Mucosa of rectum (tissue), 2 donors: ENCODE data around the gene ENGASE.

Experiments
- H3K27ac ChIP-seq, 2 donors: one replicate each; pipeline ENCODE4 v1.7.0; 2013; ENCODE audit warnings: inconsistent platforms in 2 of 2, low read depth in 2 of 2, low read length in 2 of 2
- H3K27me3 ChIP-seq, 2 donors: one replicate each; pipeline ENCODE4 v1.7.0; 2013; ENCODE audit warnings: low read length in 2 of 2; ENCODE audit not compliant: control insufficient read depth in 2 of 2, insufficient read depth in 2 of 2
- H3K36me3 ChIP-seq, 2 donors: one replicate each; pipeline ENCODE4 v1.7.0; 2013; ENCODE audit warnings: low read length in 2 of 2; ENCODE audit not compliant: control insufficient read depth in 2 of 2, insufficient read depth in 2 of 2
- H3K4me1 ChIP-seq, 2 donors: one replicate each; pipeline ENCODE4 v1.7.0; 2013; ENCODE audit warnings: low read length in 2 of 2, mild to moderate bottlenecking in 1 of 2; ENCODE audit not compliant: control insufficient read depth in 2 of 2, insufficient read depth in 2 of 2
- H3K4me3 ChIP-seq, 2 donors: one replicate each; pipeline ENCODE4 v1.7.0; 2013; ENCODE audit warnings: low read length in 2 of 2
- H3K9ac ChIP-seq, 2 donors: one replicate each; pipeline ENCODE4 v1.7.0; 2013; ENCODE audit warnings: low read length in 2 of 2, low read depth in 1 of 2, mild to moderate bottlenecking in 1 of 2
- H3K9me3 ChIP-seq, 2 donors: one replicate each; pipeline ENCODE4 v1.7.0; 2013; ENCODE audit warnings: low read length in 2 of 2; ENCODE audit not compliant: control insufficient read depth in 2 of 2
- donor health status: healthy.
- donor health status: Normal muscosa, but diverticular disease.

ENGASE gene

GRCh38 chr17:79039886-79040285 is 34.7 kb upstream of the ENGASE start:
- Histone ChIP-seq H3K4me1 (peaks cover 3% of the 10 kb centered on the region in 2 donors), H3K9me3 (no peaks in the 10 kb centered on the region), H3K9ac (no peak overlapping the region), H3K4me3 (no peak overlapping the region), H3K36me3 (no peaks in the 10 kb centered on the region), H3K27ac (no peak overlapping the region), H3K27me3 (no peaks in the 10 kb centered on the region)

DNA sequence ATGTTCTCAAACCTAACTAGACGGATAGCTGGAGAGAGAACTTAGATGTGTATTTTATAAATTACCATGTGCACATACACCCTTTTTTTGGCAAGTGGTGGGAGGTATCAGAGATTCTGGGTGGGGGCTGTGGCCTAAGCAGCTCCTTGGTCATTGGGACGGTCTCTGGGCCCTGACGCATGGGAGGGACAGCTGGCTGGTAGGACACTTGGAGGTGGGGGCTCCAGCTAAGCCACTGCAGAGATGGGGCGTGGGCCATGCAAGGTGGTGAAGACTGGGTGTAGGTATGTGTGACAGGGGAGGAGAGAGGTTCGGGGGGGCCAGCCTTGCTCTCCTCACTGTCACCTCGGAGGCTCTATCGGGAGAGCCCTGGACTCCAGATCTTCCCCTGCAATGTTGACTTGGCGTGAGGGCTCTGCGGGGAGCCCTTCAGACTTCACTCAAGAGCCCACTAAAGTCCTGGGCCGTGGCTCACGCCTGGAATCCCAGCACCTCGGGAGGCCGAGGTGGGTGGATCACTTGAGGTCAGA is 33.5 kb upstream of the ENGASE start:
- Histone ChIP-seq H3K27ac (no peak overlapping the region), H3K9me3 (no peaks in the 10 kb centered on the region), H3K27me3 (no peaks in the 10 kb centered on the region), H3K4me3 (no peak overlapping the region), H3K36me3 (no peaks in the 10 kb centered on the region), H3K4me1 (peaks cover 3% of the 10 kb centered on the region in 2 donors), H3K9ac (no peak overlapping the region)

- H3K4me3 ChIP-seq = no peak overlapping the region
- no peaks in the 10 kb centered on the region for H3K9me3 ChIP-seq
- H3K9ac ChIP-seq = no peak overlapping the region
- no peaks in the 10 kb centered on the region for H3K27me3 ChIP-seq
- H3K4me1 ChIP-seq = peaks cover 0 to 3% of the 10 kb centered on the region in 2 donors
- no peaks in the 10 kb centered on the region for H3K36me3 ChIP-seq
- no peak overlapping the region for H3K27ac ChIP-seq
These were observed 32.8 kb upstream of the ENGASE start for GRCh38 chr17:79041723-79042420.

GRCh38 chr17:79042421-79043190 is 32.0 kb upstream of the ENGASE start:
- Histone ChIP-seq H3K27ac (no peak overlapping the region), H3K4me1 (peaks cover 0 to 3% of the 10 kb centered on the region in 2 donors), H3K9ac (no peak overlapping the region)

DNA sequence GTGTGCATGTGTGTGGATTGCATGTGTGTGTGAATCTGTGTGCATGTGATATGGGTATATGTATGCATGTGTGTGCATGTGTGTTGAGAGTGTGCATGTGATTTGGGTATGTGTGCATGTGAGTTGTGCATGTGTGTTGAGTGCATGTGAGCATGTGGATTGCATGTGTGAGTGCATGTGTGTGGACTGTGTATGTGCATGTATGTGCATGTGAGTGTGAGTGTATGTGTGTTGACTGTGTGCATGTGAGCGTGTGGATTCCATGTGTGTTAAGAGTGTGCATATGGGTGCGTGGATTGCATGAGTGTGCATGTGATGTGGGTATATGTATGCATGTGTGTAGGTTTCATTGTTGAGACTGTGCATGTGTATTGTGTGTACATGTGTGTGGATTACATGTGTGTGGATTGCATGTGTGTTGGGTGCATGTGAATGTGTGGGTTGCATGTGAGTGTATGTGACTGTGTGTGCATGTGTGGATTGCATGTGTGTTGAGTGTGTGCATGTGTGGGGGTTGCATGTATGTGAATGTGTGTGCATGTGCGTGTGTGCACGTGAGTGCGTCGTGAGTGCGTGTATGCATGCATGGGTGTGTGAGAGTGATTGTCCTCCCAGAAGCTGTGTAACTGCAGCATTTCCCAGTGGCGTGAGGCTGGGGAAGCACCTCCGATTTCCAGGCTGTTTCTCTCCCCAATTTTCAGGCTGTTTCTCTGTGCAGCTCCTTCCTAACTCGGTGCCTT is 31.3 kb upstream of the ENGASE start:
- Histone ChIP-seq H3K9ac (no peak overlapping the region), H3K27ac (no peak overlapping the region), H3K36me3 (no peaks in the 10 kb centered on the region), H3K9me3 (no peaks in the 10 kb centered on the region), H3K4me3 (no peak overlapping the region), H3K27me3 (no peaks in the 10 kb centered on the region), H3K4me1 (peaks cover 0 to 3% of the 10 kb centered on the region in 2 donors)

More at GRCh38 chr17:79042421-79043190, 32.0 kb upstream of the ENGASE start:
- Histone ChIP-seq H3K27me3 (no peaks in the 10 kb centered on the region), H3K36me3 (no peaks in the 10 kb centered on the region), H3K4me3 (no peak overlapping the region), H3K9me3 (no peaks in the 10 kb centered on the region)

GRCh38 chr17:79043931-79044320 is 30.7 kb upstream of the ENGASE start:
- peaks cover 0 to 3% of the 10 kb centered on the region in 2 donors for H3K4me1 ChIP-seq
- H3K27ac ChIP-seq = no peak overlapping the region
- H3K27me3 ChIP-seq = no peaks in the 10 kb centered on the region
- no peaks in the 10 kb centered on the region for H3K36me3 ChIP-seq
- no peaks in the 10 kb centered on the region for H3K9me3 ChIP-seq
- no peak overlapping the region for H3K9ac ChIP-seq
- no peak overlapping the region for H3K4me3 ChIP-seq

DNA sequence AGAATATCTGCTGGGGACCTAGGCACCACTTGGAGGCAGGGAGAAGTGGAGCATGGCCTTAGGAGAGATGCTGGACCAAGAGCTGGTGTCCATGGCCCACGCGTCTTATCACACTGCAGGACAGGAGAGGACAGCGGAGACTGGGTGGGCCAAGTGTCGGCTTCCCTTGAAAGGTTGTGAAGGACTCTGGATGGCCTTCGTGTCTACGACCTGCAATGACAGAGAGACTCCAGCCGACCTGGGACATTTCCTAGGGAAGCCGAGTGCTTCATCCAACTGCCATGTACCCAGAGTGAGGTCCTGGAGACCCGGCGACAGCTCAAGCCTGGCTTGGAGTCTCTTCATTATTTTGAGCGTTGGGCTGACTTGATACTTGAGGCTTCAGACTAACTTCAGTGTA is 30.2 kb upstream of the ENGASE start:
- H3K9ac ChIP-seq = no peak overlapping the region
- H3K9me3 ChIP-seq = no peaks in the 10 kb centered on the region
- no peaks in the 10 kb centered on the region for H3K27me3 ChIP-seq
- H3K27ac ChIP-seq = no peak overlapping the region
- H3K4me3 ChIP-seq = no peak overlapping the region
- H3K36me3 ChIP-seq = no peaks in the 10 kb centered on the region
- H3K4me1 ChIP-seq = peaks cover 0 to 3% of the 10 kb centered on the region in 2 donors

DNA sequence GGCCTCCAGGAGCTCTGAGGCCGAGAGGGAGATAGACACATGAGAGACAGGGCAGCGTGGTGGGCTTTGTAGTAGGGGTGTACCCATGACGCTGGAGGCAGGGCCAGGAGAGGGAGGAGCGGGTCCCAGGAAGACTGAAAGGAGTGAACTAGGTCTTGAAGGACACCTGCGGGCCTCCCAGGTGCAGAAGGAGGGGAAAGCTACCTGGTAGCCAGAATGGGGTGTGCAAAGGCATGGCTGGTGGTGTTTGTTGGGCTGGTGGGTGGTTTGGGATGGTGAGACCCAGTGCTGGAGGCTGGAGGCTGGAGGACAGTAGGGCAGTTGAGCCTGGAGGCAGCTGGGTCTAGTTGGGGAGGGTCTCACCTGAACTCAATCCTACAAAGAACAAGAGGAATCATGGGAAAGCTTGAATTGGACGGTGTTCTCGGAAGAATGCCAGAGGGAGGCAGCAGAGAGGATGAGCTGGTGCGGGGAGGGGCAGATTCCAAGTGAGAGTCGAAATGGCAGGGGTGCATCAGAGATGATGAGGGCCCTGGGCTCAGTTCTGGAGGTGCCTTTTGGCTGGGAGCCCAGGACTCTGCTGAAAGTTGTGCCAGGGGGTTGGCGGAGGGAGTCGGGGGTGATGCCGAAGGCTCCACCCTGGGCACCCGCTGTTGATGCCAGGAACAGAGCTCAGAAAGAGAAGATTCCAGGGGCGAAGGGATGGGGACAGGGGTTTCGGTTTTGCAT is 29.5 kb upstream of the ENGASE start:
- no peaks in the 10 kb centered on the region for H3K9me3 ChIP-seq
- no peak overlapping the region for H3K4me3 ChIP-seq
- peaks cover 0 to 3% of the 10 kb centered on the region in 2 donors for H3K4me1 ChIP-seq
- H3K27me3 ChIP-seq = no peaks in the 10 kb centered on the region
- H3K9ac ChIP-seq = no peak overlapping the region
- H3K36me3 ChIP-seq = no peaks in the 10 kb centered on the region
- H3K27ac ChIP-seq = no peak overlapping the region

GRCh38 chr17:79045842-79046196 is 28.8 kb upstream of the ENGASE start:
- Histone ChIP-seq H3K9ac (no peak overlapping the region), H3K27me3 (no peaks in the 10 kb centered on the region), H3K9me3 (no peaks in the 10 kb centered on the region), H3K4me3 (no peak overlapping the region), H3K36me3 (no peaks in the 10 kb centered on the region), H3K4me1 (peaks cover 0 to 3% of the 10 kb centered on the region in 2 donors), H3K27ac (no peak overlapping the region)
